Thyroid gland (tissue), 4 donors: ENCODE results near the gene ST6GALNAC4.

Experiments used
- CTCF ChIP-seq, 6 experiments: fragments of 200-600 bp in 3 of 6; fragments of 450-650 bp in 3 of 6; sonication (generic) in 3 of 6; IDR thresholded peaks; one replicate each; pipeline ENCODE4 v1.5.1; 2016 to 2019; ENCODE audit warnings: antibody characterized with exemption in 6 of 6, mild to moderate bottlenecking in 2 of 6, inconsistent platforms in 1 of 6, moderate library complexity in 1 of 6
- POLR2A ChIP-seq, 2 donors: fragments of 450-650 bp; IDR thresholded peaks; one replicate each; pipeline ENCODE4 v1.6.1; 2017; ENCODE audit warnings: antibody characterized with exemption in 2 of 2, mild to moderate bottlenecking in 2 of 2, moderate library complexity in 1 of 2

- TF ChIP-seq CTCF (IDR thresholded peaks at IDR 0.05) (peak in 2 of 6 experiments; percentile 21 to 41), POLR2A (IDR thresholded peaks at IDR 0.05) (peak in 1 of 2 donors; percentile 63)
Measured at GRCh38 chr9:127941062-127941960, 24.5 kb upstream of the ST6GALNAC4 start.
